ENCODE results near the gene MAML2. TPM values are rescaled to one million over a fixed set of nuclear protein-coding genes. Genes with fewer than 3 reads are reported as not detected.
A peak's percentile ranks its signal among the peaks of the same experiment; 100 is the strongest.
"Not testable (repeated sequence)": the region's sequence is repeated elsewhere in the genome, so short reads cannot be mapped to it uniquely, and the experiment has no call there.

MAML2 gene
- total RNA-seq, 3 donors from 2014 or later = 45.6 to 82.8 (median 68.2) TPM

DNA sequence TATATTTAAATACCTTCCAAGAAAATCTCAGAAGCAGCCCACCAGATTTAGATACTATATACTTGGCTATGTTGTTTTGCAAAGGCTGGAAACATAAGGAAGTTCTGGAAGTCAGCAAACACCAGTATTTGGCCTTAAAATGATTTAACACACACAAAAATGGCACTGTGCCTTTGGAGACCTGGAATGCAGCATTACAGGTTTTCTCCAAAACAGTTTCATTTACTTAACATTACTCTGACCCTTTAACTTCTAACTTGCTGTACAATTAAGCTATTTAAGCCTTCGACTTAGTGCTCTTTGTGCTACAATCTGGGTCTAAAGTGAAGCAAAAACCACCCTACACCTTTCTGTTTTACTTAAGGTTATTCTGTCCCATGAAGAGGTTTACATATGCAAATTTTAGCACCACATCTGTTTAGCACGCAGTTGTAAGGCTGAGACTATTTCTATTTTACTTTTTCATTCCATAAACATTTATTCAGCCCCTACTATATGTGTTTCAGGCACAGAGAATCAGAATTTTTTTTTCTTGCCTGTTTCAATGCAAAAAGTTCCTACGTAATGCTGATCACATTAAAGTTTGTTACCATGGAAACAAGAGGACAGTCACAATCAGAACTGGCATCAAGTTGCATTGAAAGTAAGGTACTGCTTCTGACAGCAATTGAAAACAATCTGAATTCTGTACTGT, 70.3 kb downstream of the MAML2 start:
- peak overlapping the region in 2 of 3 donors; percentile 14 to 34 for H3K4me3 ChIP-seq
- intact Hi-C loops (cut with DNase I; ENCODE audit: low total_unique reads) = no loop called here
- DNase-seq (ENCODE audit: low spot score in 2 of 2) = peak in 1 of 2 donors; percentile 60
- H3K36me3 ChIP-seq = no peaks in the 10 kb centered on the region
- TF ChIP-seq POLR2A (IDR thresholded peaks at IDR 0.05) (no peak), CTCF (IDR thresholded peaks at IDR 0.05) (no peak), POLR2AphosphoS5 (IDR thresholded peaks at IDR 0.05) (no peak)
- H3K27ac ChIP-seq = peak overlapping the region; percentile 84
- H3K9me3 ChIP-seq = no peaks in the 10 kb centered on the region
- peaks cover 4 to 16% of the 10 kb centered on the region in 2 donors for H3K4me1 ChIP-seq
- no peaks in the 10 kb centered on the region for H3K27me3 ChIP-seq

DNA sequence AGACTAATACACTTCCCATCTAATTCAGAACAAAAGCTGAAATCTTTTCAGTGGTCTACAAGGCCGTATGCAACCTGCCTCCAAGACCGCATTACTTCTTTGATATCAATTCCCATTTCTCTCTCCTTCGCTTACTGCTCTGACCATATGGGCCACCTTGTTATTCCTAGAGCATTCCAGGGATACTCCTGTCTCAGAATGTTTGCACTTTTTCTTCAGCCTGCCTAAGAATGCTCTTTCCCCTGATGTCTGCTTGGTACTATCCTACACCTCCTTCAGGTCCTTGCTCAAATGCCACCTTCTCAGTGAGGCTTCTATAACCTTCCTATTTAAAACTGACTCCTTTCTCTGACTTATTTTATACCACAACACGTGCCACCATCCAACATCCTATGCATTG, 71.2 kb downstream of the MAML2 start:
- Histone ChIP-seq H3K4me1 (peaks cover 5 to 16% of the 10 kb centered on the region in 2 donors), H3K36me3 (no peaks in the 10 kb centered on the region), H3K4me3 (no peak overlapping the region), H3K27ac (peak overlapping the region; percentile 84), H3K9me3 (no peaks in the 10 kb centered on the region), H3K27me3 (no peaks in the 10 kb centered on the region)
- no peak for DNase-seq (ENCODE audit: low spot score in 2 of 2)
- TF ChIP-seq POLR2A (IDR thresholded peaks at IDR 0.05) (no peak), POLR2AphosphoS5 (IDR thresholded peaks at IDR 0.05) (no peak), CTCF (IDR thresholded peaks at IDR 0.05) (no peak)
- intact Hi-C loops (cut with DNase I; ENCODE audit: low total_unique reads) = no loop called here

- H3K27me3 ChIP-seq; DNase-seq (ENCODE audit: low spot score in 2 of 2); H3K4me3 ChIP-seq; H3K36me3 ChIP-seq; intact Hi-C loops (cut with DNase I; ENCODE audit: low total_unique reads); H3K9me3 ChIP-seq: not testable (repeated sequence)
- Histone ChIP-seq H3K4me1 (peaks cover 7 to 16% of the 10 kb centered on the region in 2 donors), H3K27ac (peak overlapping the region; percentile 84)
These were observed 71.6 kb downstream of the MAML2 start for GRCh38 chr11:96271352-96271751.

- H3K4me3 ChIP-seq; H3K9me3 ChIP-seq; intact Hi-C loops (cut with DNase I; ENCODE audit: low total_unique reads); H3K36me3 ChIP-seq; H3K27me3 ChIP-seq; DNase-seq (ENCODE audit: low spot score in 2 of 2): not testable (repeated sequence)
- Histone ChIP-seq H3K27ac (peak overlapping the region; percentile 90 to 92), H3K4me1 (peaks cover 7 to 16% of the 10 kb centered on the region in 2 donors)
These were observed 74.5 kb downstream of the MAML2 start for GRCh38 chr11:96268527-96268926.

DNA sequence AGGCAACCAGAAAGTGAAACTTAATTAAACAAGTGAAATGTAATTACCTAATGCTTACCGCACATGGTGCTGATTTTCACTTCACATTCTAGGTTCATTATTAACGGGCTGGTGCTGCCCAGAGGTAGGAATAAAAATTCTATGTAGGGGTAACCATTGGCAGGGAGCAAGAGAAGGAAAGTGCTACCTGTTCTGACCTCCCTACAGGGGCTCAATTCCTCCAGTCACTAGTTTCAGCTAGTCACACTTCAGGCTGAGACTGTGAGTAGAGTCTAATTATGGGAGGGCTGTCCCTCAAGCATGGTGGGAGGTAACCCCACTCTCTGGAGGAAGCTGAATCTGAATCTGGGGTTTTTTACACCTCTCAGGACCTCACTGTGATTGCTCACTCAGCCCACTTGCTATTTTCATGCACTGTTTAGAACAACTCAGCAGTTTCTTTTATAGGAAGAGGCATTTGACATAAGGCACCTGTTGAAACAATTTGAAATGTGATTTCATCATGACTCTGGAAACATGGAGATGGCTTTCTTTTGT, 75.4 kb downstream of the MAML2 start:
- no peak for TF ChIP-seq CTCF (IDR thresholded peaks at IDR 0.05)
- TF ChIP-seq POLR2A (IDR thresholded peaks at IDR 0.05) = no peak
- no peak for DNase-seq (ENCODE audit: low spot score in 2 of 2)
- peak overlapping the region; percentile 90 to 92 for H3K27ac ChIP-seq
- no peaks in the 10 kb centered on the region for H3K9me3 ChIP-seq
- H3K4me1 ChIP-seq = peaks cover 7 to 16% of the 10 kb centered on the region in 2 donors
- no peaks in the 10 kb centered on the region for H3K27me3 ChIP-seq
- intact Hi-C loops (cut with DNase I; ENCODE audit: low total_unique reads) = no loop called here
- H3K4me3 ChIP-seq = peak overlapping the region in 1 of 3 donors; percentile 43
- H3K36me3 ChIP-seq = no peaks in the 10 kb centered on the region

- no peak for TF ChIP-seq POLR2AphosphoS5 (IDR thresholded peaks at IDR 0.05)
- no peak for TF ChIP-seq POLR2A (IDR thresholded peaks at IDR 0.05)
- TF ChIP-seq CTCF (IDR thresholded peaks at IDR 0.05) = no peak
- H3K9me3 ChIP-seq = no peaks in the 10 kb centered on the region
- H3K4me3 ChIP-seq = peak overlapping the region in 1 of 3 donors; percentile 43
- no peaks in the 10 kb centered on the region for H3K36me3 ChIP-seq
- H3K4me1 ChIP-seq = peaks cover 3 to 14% of the 10 kb centered on the region in 2 donors
- peak overlapping the region; percentile 90 to 92 for H3K27ac ChIP-seq
- intact Hi-C loops (cut with DNase I; ENCODE audit: low total_unique reads) = no loop called here
- DNase-seq (ENCODE audit: low spot score in 2 of 2) = no peak
- no peaks in the 10 kb centered on the region for H3K27me3 ChIP-seq
These were observed 75.9 kb downstream of the MAML2 start for GRCh38 chr11:96267001-96267495.
